Fibroblast of skin of scalp (primary cell): ENCODE data around the gene EIF1.
"Not testable (repeated sequence)": the region's sequence is repeated elsewhere in the genome, so short reads cannot be mapped to it uniquely, and the experiment has no call there.

ENCODE experiments used
- DNase-seq: peaks from one replicate; pipeline ENCODE4 v3.0.0-alpha.2; 2013

EIF1 gene

GRCh38 chr17:41678907-41679739 lies 9.6 kb upstream of the EIF1 start:
- DNase-seq: peak; percentile 39

DNA sequence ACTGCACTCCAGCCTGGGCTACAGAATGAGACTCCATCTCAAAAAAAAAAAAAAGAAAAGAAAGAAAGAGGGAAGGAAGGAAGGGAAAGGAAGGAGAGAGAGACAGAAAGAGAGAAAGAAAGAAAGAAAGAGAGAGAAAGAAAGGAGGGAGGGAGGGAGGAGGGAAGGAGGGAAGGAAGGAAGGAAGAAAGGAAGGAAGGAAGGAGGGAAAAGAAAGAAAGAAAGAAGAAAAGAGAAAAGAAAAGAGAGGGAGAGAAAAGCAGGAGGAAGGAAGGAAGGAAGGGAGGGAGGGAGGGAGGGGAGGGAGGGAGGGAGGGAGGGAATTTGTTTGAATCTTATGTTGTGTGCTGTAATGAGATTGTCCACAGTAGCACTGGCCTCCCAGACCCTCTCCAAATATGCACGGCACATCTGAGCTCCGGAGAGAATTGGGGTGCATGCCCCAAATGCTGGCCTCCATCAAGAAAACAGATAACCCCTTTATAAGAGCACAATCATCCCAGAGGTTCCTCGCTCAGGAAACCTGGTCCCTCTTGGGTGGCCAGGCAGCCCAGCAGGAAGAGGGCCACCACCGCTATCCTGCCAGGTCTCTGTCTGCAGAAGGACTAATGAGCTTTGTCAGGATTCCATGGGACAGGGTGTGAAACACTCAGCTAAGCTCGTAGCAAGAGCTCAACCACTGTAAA lies 8.8 kb upstream of the EIF1 start:
- DNase-seq: no peak

- no peak for DNase-seq
Observed at GRCh38 chr17:41680426-41681040, 8.2 kb upstream of the EIF1 start.

GRCh38 chr17:41681776-41682175 lies 6.9 kb upstream of the EIF1 start:
- no peak for DNase-seq

- DNase-seq: no peak
Observed at GRCh38 chr17:41682631-41683030, 6.1 kb upstream of the EIF1 start.

DNA sequence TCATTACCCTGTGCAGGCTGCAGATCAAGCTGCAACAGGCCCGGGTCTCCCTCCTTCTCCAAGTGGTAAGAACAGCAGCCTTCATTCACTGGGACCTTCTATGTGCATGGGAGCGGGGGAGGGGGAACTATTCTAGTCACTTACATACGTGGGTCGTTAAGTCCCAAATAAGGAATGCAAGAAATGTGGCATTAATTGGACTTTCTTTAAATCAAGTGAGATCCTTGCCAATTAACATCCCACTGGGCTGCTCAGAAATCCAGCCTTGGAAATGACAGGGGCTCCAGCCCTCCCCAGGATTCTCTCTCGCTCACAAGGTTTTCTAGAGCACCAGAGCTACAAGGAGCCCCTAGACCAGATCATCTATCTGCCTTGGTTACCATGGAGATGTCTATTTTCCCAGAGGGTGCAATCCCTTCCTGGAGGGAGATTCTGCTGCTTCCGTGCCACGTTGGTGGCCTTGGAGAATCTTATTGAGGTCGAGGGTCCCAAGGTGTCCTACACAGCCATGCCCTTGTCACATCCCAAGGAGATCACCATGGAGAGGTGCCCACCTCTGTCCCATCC lies 5.2 kb upstream of the EIF1 start:
- DNase-seq: no peak

DNA sequence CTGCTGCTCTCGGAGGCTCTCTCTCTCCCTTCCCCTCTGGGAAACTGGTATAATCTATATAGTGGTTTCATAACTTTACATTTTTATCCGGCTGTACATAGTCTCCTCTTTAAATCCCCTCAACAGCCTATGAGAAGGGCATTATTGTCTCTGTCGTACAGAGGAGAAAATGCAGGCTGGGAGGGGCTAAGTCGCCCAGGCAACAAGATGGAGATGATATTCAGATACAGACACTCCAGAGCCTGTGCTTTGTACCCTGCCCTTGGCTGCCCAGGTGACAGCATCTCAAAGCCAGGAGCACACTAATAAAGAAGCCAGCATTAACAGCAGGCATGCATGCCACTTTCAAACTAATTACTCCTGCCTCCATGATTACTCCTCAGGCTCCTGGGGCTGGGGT lies 4.7 kb upstream of the EIF1 start:
- DNase-seq: no peak

DNA sequence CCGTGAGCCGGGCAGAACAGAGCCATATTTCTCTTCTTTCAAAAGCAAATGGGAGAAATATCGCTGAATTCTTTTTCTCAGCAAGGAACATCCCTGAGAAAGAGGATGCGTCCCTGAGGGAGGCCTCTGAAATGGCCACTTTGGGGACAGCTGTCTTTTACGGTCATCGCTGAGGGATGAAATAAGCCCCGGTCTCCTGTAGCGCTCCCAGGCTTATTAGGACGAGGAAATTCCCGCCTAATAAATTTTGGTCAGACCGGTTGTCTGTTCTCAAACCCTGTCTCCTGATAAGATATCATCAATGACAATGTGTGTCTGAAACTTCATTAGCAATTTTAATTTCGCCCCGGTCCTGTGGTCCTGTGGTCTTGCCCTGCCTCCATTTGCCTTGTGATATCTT lies 2.9 kb upstream of the EIF1 start:
- not testable (repeated sequence) for DNase-seq

DNA sequence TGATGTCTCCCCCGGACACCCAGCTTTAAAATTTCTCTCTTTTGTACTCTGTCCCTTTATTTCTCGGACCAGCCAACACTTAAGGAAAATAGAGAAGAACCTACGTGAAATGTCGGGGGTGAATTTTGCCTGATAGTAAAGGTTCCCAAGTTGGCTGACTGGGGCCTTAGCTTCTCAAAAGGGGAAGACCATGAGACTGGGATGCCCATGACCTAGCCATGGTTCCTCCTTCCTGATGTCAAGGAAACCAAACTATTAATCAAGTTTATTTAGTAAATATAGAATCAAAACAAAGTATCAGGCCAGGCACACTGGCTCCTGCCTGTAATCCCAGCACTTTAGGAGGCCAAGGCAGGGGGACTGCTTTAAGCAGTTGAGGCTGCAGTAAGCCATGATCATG lies 2.4 kb upstream of the EIF1 start:
- DNase-seq: no peak

- peak; percentile 58 for DNase-seq
Observed at GRCh38 chr17:41687828-41688640, 651 bp upstream of the EIF1 start.

DNA sequence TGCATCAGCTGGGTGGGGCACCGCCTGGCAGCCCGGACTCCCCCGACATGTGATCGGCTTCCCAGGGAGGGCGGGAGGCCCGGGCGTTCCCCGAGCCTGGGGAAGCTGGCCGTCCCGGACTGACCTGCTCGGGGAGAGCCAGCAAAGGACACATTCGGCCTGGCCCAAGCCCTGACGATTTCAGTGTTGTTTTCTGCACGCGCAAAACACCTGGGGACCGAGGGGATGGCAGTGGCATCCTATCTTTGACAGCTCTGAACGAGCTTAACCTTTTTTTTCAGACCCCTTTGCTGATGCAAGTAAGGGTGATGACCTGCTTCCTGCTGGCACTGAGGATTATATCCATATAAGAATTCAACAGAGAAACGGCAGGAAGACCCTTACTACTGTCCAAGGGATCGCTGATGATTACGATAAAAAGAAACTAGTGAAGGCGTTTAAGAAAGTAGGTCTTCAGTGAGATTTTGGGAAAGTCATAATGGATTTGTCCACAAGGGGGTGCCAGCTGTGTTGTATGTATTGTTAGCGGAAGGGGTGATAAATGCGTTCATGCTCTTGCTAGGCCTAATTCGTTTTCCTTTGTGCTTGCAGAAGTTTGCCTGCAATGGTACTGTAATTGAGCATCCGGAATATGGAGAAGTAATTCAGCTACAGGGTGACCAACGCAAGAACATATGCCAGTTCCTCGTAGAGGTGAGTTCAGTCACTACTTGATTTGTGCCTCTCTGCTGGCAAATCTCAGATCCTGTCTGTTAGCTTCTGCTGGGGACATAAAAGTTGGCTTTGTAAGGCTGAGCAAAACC lies 1.0 kb downstream of the EIF1 start:
- peak; percentile 77 for DNase-seq

DNA sequence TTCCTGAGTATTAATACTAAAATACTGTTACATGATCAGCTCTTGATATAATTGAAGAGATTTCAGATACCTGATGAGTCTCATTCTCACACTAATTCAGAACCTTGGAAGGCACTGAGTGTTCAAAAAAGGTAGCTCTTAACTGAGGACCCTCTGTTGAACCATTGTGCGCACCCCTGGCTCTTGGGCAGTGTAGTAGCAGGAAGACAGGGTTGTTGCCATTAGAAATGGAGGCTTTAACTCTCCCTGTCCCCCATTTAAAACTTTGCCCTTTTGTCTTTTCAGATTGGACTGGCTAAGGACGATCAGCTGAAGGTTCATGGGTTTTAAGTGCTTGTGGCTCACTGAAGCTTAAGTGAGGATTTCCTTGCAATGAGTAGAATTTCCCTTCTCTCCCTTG lies 1.8 kb downstream of the EIF1 start:
- no peak for DNase-seq

DNA sequence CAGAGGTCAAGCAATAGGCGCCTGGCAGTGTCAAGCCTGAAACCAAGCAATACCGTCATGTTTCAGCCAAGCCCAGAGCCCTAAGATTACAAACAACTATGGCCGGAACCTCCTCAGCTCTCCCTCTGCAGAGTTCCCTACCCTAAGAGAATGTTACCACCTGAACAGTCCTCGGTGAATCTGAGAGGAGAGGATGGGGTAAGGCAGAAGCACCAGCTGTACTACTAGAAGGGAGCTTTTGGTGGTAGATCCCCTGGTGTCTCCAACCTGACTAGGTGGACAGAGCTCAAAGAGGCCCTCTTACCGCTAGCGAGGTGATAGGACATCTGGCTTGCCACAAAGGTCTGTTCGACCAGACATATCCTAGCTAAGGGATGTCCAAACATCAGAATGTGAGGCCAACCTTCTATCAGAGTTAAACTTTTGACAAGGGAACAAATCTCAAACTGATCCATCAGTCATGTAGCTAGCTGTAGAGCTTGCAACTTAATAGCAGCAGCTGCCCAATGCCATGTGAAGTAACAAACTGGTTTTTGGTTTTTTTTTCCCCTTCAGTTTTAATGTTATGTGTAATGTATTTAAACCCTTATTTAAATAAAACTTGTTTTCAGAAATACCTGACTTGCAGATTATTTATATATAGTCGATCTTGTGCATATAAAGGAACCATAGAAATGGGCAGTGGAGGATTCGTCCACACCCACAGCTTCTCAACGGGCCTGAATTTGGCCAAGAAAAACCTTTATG lies 2.5 kb downstream of the EIF1 start:
- DNase-seq: no peak

- no peak for DNase-seq
Observed at GRCh38 chr17:41692722-41693521, 4.2 kb downstream of the EIF1 start.

DNA sequence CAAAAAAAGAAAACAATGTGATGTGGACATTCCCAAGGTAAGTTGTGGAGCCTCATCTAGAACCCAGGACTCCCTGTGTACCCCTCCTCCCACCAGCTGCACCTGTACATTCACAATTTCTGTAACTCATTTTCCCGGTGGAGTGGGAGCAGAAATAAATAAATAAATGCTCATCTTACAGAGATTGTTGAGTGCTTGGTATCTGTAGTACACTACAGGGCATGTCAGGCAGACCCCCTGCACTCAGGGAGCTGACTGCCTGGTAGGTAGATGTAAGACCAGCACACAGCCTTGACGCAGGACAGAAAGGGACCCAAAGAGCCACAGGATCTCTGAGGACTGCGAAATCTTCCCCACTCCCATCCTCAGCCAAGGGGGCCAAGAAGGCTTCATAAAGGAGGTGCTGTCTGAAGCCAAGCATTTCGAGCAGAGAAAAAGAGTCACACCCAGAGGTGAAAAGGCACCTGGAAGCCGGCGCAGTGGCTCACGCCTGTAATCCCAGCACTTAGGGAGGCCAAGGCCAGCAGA lies 6.5 kb downstream of the EIF1 start:
- DNase-seq: no peak

- DNase-seq: peak; percentile 83
Observed at GRCh38 chr17:41695954-41696757, 7.5 kb downstream of the EIF1 start.

DNA sequence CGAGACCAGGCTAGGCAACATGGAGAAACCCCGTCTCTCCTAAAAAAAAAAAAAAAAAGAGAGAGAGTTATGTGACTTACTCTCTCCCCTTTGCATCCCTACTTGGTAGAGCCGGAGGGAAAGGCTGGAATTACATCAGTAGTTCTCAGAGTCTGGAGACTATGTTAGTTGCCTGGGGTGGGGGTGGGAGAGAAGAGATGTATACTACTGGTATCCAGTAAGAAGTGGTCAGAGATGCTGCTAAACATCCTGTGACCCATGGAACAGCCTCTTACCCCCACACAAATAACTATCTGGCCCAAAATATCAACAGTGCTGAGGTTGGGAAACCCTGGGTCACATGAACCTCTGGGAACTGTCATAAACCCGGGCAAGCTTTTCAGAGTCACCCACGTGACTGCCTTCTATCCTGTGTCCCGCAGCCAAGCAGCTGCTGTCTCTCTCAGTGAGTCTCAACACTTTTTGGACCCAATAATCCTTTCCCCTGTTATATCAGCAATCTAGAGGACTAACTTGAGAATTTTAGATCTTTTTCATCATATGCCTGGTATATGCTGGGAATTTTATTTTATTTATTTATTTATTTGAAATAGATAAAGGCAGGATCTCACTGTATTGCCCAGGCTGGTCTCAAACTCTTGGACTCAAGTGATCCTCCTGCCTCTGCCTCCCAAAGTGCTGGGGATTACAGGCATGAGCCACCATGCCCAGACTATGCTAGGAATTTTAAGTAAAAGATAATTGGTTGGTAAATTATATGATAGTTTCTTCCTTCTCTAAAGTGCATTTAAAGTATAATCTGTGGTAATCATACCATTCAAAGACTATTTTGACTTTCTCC lies 8.7 kb downstream of the EIF1 start:
- DNase-seq: no peak

DNA sequence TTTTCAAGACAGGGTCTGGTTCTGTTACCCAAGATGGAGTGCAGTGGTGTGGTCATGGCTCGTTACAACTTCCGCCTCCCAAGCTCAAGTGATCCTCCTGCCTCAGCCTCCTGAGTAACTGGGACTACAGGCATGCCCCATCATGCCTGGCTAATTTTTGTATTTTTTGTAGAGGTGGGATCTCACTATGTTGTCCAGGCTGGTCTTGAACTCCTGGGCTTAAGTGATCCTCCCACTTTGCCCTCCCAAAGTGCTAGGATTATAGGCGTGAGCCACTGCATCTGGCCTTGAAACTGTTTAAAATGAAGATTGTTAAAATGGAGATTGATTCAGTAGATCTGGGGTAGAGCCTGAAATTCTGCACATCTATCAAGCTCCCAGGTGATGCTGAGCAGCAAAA lies 12.2 kb downstream of the EIF1 start:
- not testable (repeated sequence) for DNase-seq
